Common myeloid progenitor, CD34-positive (primary cell): ENCODE results near the gene INPP5K.

Experiments used
- CTCF ChIA-PET: fragments of 350-600 bp; sonication (Branson Sonifier 250); formaldehyde crosslinking; loops from one replicate; lab custom pipeline; 2021; ENCODE audit warnings: antibody characterized with exemption; lab: Charles Lee
- POLR2A ChIA-PET: fragments of 350-600 bp; sonication (Branson Sonifier 250); formaldehyde crosslinking; loops from one replicate; lab custom pipeline; 2021; ENCODE audit warnings: antibody characterized with exemption; lab: Charles Lee
- DNase-seq, 3 donors: peaks; one replicate each; pipeline versions ENCODE4 v3.0.0 to v3.0.0-alpha.2; 2013
- H3K27ac ChIP-seq, 2 experiments: 1 replicate in 1 of 2; 2 replicates in 1 of 2; pipeline ENCODE4 v1.7.0; 2013; ENCODE audit warnings: inconsistent platforms in 2 of 2, low read length in 2 of 2, mild to moderate bottlenecking in 2 of 2, low read depth in 1 of 2, moderate library complexity in 1 of 2; ENCODE audit not compliant: severe bottlenecking in 2 of 2, insufficient read depth in 1 of 2, poor library complexity in 1 of 2
- H3K27me3 ChIP-seq, 5 experiments: replicated peaks in 2 of 5; 1 replicate in 3 of 5; 2 replicates in 2 of 5; pipeline versions ENCODE4 v1.6.1 to v1.7.0; 2013; ENCODE audit warnings: low read length in 4 of 5, mild to moderate bottlenecking in 2 of 5, moderate library complexity in 2 of 5, inconsistent platforms in 1 of 5; ENCODE audit not compliant: insufficient read depth in 5 of 5, control insufficient read depth in 4 of 5
- H3K36me3 ChIP-seq, 4 experiments: 1 replicate in 2 of 4; 2 replicates in 2 of 4; pipeline versions ENCODE4 v1.6.1 to v1.7.0; 2013; ENCODE audit warnings: low read length in 3 of 4, control low read depth in 1 of 4, mild to moderate bottlenecking in 1 of 4; ENCODE audit not compliant: control insufficient read depth in 4 of 4, insufficient read depth in 4 of 4
- H3K4me1 ChIP-seq, 4 experiments: 1 replicate in 3 of 4; 2 replicates in 1 of 4; pipeline versions ENCODE4 v1.6.1 to v1.7.1; 2013; ENCODE audit warnings: low read length in 3 of 4, mild to moderate bottlenecking in 3 of 4, control low read depth in 1 of 4, inconsistent platforms in 1 of 4, moderate library complexity in 1 of 4; ENCODE audit not compliant: control insufficient read depth in 4 of 4, insufficient read depth in 4 of 4; ENCODE audit errors: control extremely low read depth in 1 of 4
- H3K4me3 ChIP-seq, 7 experiments: 1 replicate in 4 of 7; 2 replicates in 3 of 7; pipeline versions ENCODE4 v1.5.1 to v1.7.0; 2013; ENCODE audit warnings: mild to moderate bottlenecking in 7 of 7, low read length in 6 of 7, moderate library complexity in 6 of 7, inconsistent platforms in 2 of 7, low read depth in 2 of 7, control low read depth in 1 of 7; ENCODE audit not compliant: insufficient read depth in 4 of 7, control insufficient read depth in 1 of 7; ENCODE audit errors: extremely low read depth in 1 of 7
- H3K9me3 ChIP-seq, 5 experiments: 1 replicate in 4 of 5; 2 replicates in 1 of 5; pipeline versions ENCODE4 v1.6.1 to v1.7.1; 2013; ENCODE audit warnings: low read length in 4 of 5, mild to moderate bottlenecking in 2 of 5, inconsistent platforms in 1 of 5, low read depth in 1 of 5, moderate library complexity in 1 of 5; ENCODE audit not compliant: control insufficient read depth in 4 of 5, insufficient read depth in 2 of 5; ENCODE audit errors: control extremely low read depth in 1 of 5
- WGBS: methylation state at CpG from one replicate; pipeline ENCODE4 v1.1.5; 2013; ENCODE audit not compliant: insufficient coverage; 5-methylcytosine and 5-hydroxymethylcytosine counted together

Gene INPP5K

GRCh38 chr17:1484060-1484535, 32.3 kb downstream of the INPP5K start:
- POLR2A ChIA-PET: interaction anchor here (0.7 kb wide), 1 partner anchor 8 kb away, joined by 3 read pairs; no protein-coding TSS in a partner anchor
- WGBS: 87% methylated on average over 21 of the region's 29 CpGs
- H3K27ac ChIP-seq: no peak overlapping the region

GRCh38 chr17:1482680-1483079, 33.7 kb downstream of the INPP5K start:
- peaks cover 0 to 38% (median 11%) of the 10 kb centered on the region in 5 experiments for H3K27me3 ChIP-seq
- ChIA-PET POLR2A (no interaction called here), CTCF (interaction anchor here (0.9 to 1.0 kb wide), 2 partner anchors 11 to 129 kb away, joined by 3 read pairs; no protein-coding TSS in a partner anchor)
- H3K9me3 ChIP-seq: no peaks in the 10 kb centered on the region
- no peaks in the 10 kb centered on the region for H3K36me3 ChIP-seq
- 97% methylated on average over 10 of the region's 20 CpGs for WGBS
- H3K27ac ChIP-seq: no peak overlapping the region
- no peak for DNase-seq
- no peak overlapping the region for H3K4me3 ChIP-seq
- H3K4me1 ChIP-seq: peaks cover 0 to 27% (median 25%) of the 10 kb centered on the region in 4 experiments

More at GRCh38 chr17:1484060-1484535, 32.3 kb downstream of the INPP5K start:
- Histone ChIP-seq H3K36me3 (no peaks in the 10 kb centered on the region), H3K4me3 (no peak overlapping the region), H3K4me1 (peaks cover 0 to 36% (median 33%) of the 10 kb centered on the region in 4 experiments), H3K27me3 (peaks cover 0 to 50% (median 11%) of the 10 kb centered on the region in 5 experiments), H3K9me3 (no peaks in the 10 kb centered on the region)
- no peak for DNase-seq
- CTCF ChIA-PET: interaction anchor here (0.9 to 1.7 kb wide), 2 partner anchors 11 to 13 kb away, joined by 3 to 4 read pairs; no protein-coding TSS in a partner anchor

- no peaks in the 10 kb centered on the region for H3K9me3 ChIP-seq
- H3K27ac ChIP-seq: no peak overlapping the region
- H3K4me3 ChIP-seq: no peak overlapping the region
- peaks cover 0 to 28% (median 6%) of the 10 kb centered on the region in 5 experiments for H3K27me3 ChIP-seq
- DNase-seq: no peak
- no peaks in the 10 kb centered on the region for H3K36me3 ChIP-seq
- ChIA-PET CTCF (interaction anchor here (0.7 to 1.2 kb wide), 2 partner anchors 10 to 28 kb away, joined by 3 to 5 read pairs; no protein-coding TSS in a partner anchor), POLR2A (interaction anchor here (1.0 kb wide), 1 partner anchor 13 kb away, joined by 3 read pairs; no protein-coding TSS in a partner anchor)
- H3K4me1 ChIP-seq: peaks cover 0 to 18% (median 15%) of the 10 kb centered on the region in 4 experiments
- WGBS: 92% methylated on average over 11 of the region's 11 CpGs
Measured at GRCh38 chr17:1481736-1482135, 34.7 kb downstream of the INPP5K start.

GRCh38 chr17:1480747-1481465, 35.5 kb downstream of the INPP5K start:
- Histone ChIP-seq H3K36me3 (no peaks in the 10 kb centered on the region), H3K4me3 (no peak overlapping the region), H3K4me1 (peaks cover 0 to 11% (median 8%) of the 10 kb centered on the region in 4 experiments), H3K27ac (no peak overlapping the region), H3K9me3 (no peaks in the 10 kb centered on the region), H3K27me3 (peaks cover 0 to 22% (median 7%) of the 10 kb centered on the region in 5 experiments)
- ChIA-PET POLR2A (interaction anchor here (1.0 kb wide), 1 partner anchor 14 kb away, joined by 3 read pairs; no protein-coding TSS in a partner anchor), CTCF (interaction anchor here (0.7 to 1.2 kb wide), 2 partner anchors 9 to 29 kb away, joined by 3 to 5 read pairs; no protein-coding TSS in a partner anchor)
- no peak for DNase-seq
- WGBS: 90% methylated on average over 14 of the region's 18 CpGs

GRCh38 chr17:1478418-1478817, 38.0 kb downstream of the INPP5K start:
- peaks cover 0 to 13% (median 3%) of the 10 kb centered on the region in 5 experiments for H3K27me3 ChIP-seq
- H3K4me3 ChIP-seq: no peak overlapping the region
- WGBS: 96% methylated on average over 26 of the region's 26 CpGs
- no peaks in the 10 kb centered on the region for H3K9me3 ChIP-seq
- H3K27ac ChIP-seq: no peak overlapping the region
- ChIA-PET POLR2A (no interaction called here), CTCF (interaction anchor here (1.0 to 1.3 kb wide), 2 partner anchors 37 to 107 kb away, joined by 3 read pairs; partner anchors contain the start of gene INPP5K)
- no peak for DNase-seq
- H3K36me3 ChIP-seq: no peaks in the 10 kb centered on the region
- H3K4me1 ChIP-seq: no peaks in the 10 kb centered on the region

- 94% methylated on average over 14 of the region's 15 CpGs for WGBS
- CTCF ChIA-PET: interaction anchor here (1.4 to 1.6 kb wide), 3 partner anchors 22 to 109 kb away, joined by 3 to 4 read pairs (median 3); no protein-coding TSS in a partner anchor
- Histone ChIP-seq H3K9me3 (no peaks in the 10 kb centered on the region), H3K4me3 (no peak overlapping the region), H3K4me1 (peaks cover 0 to 3% (median 1%) of the 10 kb centered on the region in 4 experiments), H3K27me3 (peaks cover 0 to 17% (median 5%) of the 10 kb centered on the region in 5 experiments), H3K36me3 (no peaks in the 10 kb centered on the region), H3K27ac (no peak overlapping the region)
- no peak for DNase-seq
- POLR2A ChIA-PET: no interaction called here
Measured at GRCh38 chr17:1475321-1475854, 41.0 kb downstream of the INPP5K start.
